Kidney glomerular epithelial cell (primary cell): ENCODE data around the gene EPB41L1.

ENCODE experiments used
- DNase-seq: peaks from one replicate; lab custom pipeline; 2025; lab: John Stamatoyannopoulos, UW

EPB41L1 gene

DNA sequence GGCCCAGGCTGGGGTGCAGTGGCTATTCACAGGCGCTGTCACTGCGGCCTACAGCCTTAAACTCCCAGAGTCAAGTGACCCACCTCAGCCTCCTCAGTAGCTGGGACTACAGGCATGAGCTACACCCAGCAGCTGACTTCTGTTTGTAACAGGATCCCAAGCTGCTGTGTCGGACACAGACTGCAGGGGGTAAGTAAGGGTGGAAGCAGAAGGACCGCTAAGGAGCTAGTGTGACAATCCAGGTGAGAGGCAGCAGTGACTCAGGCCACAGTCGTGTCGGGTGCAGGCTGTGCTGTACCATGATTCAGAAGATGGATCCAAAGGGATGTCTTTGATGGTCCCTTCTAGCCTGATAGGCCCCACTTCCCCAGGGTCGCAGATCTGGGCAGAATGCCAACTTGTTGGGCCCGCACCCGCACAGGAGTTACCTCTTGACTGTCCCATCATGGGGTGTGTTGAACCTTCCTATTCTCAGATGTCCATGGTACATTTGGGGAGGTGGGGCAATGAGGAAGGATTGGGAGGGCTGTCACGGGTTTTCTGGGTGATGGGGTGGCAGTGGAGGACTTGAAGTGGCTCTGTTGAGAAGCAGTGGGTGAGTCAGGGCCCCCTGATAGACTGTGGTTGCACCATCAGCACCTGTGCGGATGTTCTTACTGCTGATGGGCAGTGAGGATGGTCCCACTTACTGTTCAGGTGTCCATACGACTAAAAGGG is 107.0 kb downstream of the EPB41L1 start:
- no peak for DNase-seq

DNA sequence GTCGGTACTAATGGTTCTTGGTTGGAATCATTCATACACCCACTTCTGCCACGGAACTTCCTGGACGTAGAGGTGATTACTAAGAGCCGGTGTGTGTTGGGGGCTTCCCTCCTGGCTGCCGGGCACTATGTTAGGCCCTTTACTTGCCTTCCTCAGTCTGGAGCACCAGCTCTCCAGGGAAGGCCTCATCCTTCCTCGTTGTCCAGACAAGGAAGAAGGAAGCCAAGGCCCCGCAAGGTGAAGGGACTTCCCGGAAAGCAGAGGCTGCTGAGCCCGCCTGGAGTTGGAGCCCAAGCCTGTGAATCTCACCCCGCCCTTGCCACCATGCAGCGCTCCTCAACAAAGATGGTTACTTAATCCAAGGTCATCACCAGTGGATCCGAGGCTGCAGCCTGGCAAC is 107.9 kb downstream of the EPB41L1 start:
- no peak for DNase-seq

GRCh38 chr20:36264426-36265246 is 110.1 kb downstream of the EPB41L1 start:
- no peak for DNase-seq

DNA sequence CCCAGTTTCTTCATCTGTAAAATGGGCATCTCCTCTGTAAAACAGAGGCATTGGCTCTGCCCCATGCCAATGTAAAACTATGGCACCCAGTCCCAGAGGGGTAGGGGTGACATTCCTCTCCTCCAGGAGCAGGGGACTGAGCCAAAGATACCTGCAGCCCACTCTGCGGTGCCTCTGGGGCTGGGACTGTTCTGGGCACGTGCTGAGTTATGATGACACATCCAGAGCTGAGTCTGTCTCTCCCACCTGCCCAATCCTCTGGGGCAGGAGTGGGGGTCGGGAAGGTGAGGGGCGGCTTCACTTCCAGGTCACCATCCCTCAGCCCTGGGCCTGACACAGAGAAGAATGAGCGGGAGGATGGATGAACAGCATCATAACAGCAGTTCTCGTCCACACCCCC is 111.6 kb downstream of the EPB41L1 start:
- no peak for DNase-seq

DNA sequence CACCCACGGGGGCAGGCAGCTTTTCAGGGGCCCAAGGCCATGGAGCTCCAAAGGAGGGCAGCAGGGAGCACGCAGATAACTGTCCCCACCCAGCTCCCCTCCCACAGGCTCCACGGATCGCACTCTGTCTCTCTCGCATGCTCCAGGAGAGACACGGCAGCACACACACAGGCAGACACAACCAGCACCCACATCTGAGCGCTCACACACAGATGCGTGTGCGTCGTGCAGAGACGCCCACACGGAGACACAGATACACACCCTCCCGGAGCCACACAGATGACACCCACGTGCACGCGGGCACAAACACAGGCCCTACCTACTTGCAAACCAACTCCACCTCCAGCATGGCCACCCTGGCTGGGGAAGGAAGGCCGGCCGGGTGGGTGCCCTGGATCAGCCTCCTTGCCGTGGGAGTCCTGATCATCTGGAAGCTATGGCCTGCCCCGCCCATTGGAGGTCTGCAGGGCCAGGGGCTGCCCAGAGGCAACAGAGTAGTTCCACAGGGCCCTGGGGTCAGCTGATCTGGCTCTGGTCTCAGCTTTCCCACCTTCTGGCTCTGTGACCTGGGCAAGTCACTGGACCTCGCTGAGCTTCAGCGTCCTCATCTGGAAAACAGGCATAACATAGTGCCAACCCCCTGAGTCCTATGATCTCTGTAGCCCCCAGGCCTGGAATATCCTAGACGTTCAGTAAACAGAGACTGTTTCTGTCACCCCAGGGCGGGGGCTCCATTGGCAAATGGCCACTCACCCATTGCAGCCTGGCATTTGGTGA is 113.3 kb downstream of the EPB41L1 start:
- DNase-seq: no peak

- DNase-seq: no peak
Measured at GRCh38 chr20:36268440-36269342, 114.2 kb downstream of the EPB41L1 start.

GRCh38 chr20:36269507-36269906 is 115.0 kb downstream of the EPB41L1 start:
- no peak for DNase-seq

- no peak for DNase-seq
Measured at GRCh38 chr20:36270744-36271638, 116.5 kb downstream of the EPB41L1 start.

DNA sequence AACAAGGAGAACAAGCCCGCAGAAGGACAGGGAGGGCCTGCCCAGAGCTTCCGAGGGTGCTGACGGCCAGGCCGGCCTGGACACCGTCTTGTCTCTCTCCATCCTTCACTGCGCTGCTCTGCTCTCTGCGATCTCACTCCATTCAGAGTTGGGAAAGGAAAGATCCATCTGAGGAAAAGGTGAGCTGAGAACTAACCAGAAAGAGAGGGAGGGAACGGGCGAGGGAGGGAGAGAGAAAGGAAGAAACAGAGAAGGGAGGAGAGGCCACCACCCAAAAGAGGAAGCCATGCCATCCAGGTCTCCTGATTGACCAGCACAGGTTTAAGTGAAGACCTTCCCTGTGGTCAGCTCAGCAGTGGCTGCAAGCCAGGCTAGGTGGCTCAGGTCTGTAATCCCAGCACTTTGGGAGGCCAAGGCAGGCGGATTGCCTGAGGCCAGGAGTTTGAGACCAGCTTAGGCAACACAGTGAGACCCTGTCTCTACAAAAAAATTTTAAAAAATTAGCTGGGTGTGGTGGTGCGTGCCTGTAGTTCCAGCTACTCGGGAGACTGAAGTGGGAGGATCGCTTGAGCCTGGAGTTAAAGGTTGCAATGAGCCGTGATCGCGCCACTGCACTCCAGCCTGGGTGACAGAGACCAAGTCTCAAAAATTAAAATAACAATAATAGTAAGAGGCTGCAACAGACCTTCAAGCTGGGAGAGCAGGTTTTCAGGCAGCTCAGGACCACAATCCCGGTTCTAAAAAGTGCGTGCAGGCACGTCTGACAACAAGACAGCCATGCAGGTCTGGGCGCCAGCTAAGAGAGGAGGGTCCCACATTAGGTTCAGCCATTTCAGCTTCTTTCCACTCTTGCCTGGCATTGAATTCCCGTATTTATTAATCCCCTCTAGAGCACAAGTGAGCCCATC is 117.4 kb downstream of the EPB41L1 start:
- DNase-seq: no peak

- DNase-seq: no peak
Measured at GRCh38 chr20:36272547-36273220, 118.1 kb downstream of the EPB41L1 start.

GRCh38 chr20:36273414-36274180 is 119.1 kb downstream of the EPB41L1 start:
- no peak for DNase-seq

GRCh38 chr20:36274181-36274841 is 119.8 kb downstream of the EPB41L1 start:
- DNase-seq: no peak

GRCh38 chr20:36275011-36275410 is 120.5 kb downstream of the EPB41L1 start:
- no peak for DNase-seq

- no peak for DNase-seq
Measured at GRCh38 chr20:36275441-36276189, 121.1 kb downstream of the EPB41L1 start.

DNA sequence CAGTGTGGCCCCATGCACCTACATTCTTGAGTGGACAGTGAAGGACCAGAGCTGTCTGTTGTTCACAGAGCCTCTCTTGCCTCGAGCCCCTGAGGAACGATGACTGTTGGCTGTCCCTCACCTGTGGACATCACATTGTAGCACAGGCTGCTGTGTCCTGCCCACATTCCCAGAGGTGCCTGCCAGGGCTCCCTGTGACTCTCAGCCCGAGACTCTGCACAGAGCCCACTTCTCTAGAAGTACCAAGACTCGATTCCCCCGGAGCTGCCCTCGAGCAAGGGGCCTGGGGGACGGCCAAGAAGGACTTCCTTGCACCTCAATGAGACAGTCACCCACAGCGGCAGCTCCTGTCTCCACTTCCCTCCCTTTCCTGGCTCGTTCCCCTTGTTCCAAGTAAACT is 123.0 kb downstream of the EPB41L1 start:
- DNase-seq: no peak

GRCh38 chr20:36279362-36279761 is 124.8 kb downstream of the EPB41L1 start:
- no peak for DNase-seq

DNA sequence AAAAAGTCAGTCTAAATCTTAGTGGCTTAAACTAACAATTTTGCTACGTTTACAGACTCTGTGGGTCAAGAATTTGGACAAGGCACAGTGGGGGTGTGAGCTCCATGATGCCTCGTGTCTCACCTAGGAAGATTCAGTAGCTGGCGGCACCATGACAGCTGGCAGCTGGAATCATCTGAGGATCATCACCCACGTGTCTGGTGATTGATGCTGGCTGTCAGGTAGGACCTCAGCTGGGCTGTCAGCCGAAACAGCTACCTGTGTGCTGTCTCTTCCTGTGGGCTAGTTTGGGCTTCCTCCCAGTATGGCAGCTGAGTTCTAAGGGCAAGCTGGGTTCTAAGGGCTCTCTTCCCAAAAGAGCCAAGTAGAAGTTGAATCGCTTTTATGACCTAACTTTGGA is 125.2 kb downstream of the EPB41L1 start:
- no peak for DNase-seq
